GM08714 (cell line): ENCODE data around the gene HMGN3.

Experiments used
- H3K4me3 ChIP-seq: fragments of 200-500 bp; sonication (Bioruptor generic); 2 replicates; pipeline ENCODE4 v1.5.1; 2014; ENCODE audit warnings: mild to moderate bottlenecking, low read length, inconsistent platforms
- ZNF274 ChIP-seq: IDR thresholded peaks from 2 replicates; pipeline ENCODE4 v1.6.1; 2012; ENCODE audit warnings: mild to moderate bottlenecking, low read depth, low read length

The HMGN3 gene

DNA sequence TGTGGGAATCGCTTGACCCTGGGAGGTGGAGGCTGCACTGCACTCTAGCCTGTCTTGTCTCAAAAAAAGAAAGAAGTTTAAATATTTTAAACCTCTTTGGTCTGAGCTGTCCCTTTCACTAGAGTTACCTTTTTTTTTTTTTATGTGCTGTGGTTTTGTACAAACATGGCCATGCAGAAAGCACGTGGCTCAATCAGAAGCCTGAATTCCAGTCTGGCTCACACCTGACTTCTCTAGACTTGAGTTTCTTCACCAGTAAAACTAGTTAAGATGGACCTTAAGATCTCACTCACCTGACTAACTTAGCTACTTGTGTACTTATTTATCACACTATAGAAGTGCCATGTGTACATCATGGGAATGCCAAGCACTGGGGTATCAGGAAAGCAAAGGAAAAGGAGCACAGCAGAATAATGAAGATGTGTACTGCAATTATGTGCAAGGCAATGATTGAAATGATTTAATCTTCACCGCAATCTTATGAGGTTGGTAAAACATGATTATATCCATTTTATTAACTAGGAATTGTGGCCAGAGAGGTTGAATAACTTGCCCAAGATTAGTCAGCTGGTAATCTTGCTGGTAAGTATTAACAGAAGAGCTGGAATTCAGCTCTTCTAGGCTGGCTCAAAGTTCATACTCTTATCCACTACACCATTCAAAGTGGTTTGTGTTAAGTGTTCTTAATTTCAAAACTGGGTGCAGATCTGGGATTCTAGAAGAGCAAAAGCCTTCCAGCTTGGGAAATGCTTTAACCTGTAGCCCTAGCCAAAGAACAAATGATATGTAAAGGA lies 10.7 kb downstream of the HMGN3 start:
- no peak for TF ChIP-seq ZNF274

DNA sequence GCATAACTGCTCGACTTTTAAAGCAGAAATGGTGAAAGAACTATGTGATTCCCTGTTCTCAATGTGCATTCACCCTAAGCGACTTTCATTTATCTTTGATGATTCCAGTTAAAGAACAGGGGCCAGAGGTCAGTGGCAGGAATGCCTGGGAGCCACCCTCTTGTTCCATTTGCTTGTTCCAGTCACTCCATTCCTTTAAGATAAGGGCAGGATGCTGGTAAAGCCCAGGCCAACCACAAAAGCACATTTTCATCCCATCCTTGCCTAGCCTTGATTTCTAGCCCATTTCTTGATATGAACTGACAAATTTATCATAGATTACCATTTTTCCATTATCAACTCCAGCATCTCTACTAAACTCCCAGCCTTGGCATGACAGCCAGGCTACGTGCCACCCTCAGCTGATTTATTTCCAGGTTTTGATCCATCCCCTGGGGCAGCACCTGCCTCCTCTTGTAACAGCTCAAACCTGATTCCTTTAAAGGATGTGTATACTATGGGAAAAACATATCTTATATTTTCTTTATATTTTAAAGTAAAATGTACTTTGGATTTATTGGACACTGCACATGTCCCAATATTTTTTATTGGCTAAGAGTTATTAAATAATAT lies 19.2 kb downstream of the HMGN3 start:
- no peak for TF ChIP-seq ZNF274
- no peak overlapping the region for H3K4me3 ChIP-seq

More for the DNA sequence above, 10.7 kb downstream of the HMGN3 start:
- H3K4me3 ChIP-seq, result no peak overlapping the region

DNA sequence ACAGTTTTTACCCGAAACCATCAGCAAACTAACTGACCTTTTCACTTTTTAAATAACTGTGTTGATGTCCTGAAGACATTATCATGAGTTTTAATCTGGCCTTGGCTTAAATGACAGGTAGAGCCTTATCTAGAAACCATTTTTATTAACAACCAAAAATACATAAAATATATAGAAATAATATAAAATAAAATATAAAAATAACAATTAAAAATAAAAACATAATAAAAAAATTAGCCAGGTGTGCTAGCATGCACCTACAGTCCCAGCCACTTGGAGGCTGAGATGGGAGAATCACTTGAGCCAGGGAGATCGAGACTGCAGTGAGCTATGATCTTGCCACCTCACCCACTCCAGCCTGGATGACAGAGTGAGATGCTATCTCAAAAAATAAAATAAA lies 21.6 kb downstream of the HMGN3 start:
- no peak for TF ChIP-seq ZNF274
- H3K4me3 ChIP-seq, result no peak overlapping the region

DNA sequence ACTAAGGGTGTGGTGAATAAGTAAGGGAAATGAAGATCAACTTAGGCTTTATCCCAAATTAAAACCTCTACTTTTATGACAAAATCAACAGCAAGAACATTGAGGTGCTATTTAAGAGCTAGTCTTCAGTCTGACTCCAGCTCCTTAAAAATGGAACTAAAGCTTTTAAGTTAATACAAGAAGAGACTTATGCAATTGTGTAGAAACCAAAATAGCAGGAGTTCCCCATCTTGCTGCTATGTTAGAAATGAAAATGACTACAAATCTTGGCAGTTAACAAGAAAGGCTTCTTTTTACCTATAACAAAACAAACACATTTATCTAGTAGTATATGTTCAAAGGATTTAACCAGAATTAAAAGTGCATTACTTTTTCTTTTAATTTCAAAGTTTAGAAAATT lies 25.7 kb downstream of the HMGN3 start:
- no peak overlapping the region for H3K4me3 ChIP-seq
- TF ChIP-seq ZNF274, result no peak

DNA sequence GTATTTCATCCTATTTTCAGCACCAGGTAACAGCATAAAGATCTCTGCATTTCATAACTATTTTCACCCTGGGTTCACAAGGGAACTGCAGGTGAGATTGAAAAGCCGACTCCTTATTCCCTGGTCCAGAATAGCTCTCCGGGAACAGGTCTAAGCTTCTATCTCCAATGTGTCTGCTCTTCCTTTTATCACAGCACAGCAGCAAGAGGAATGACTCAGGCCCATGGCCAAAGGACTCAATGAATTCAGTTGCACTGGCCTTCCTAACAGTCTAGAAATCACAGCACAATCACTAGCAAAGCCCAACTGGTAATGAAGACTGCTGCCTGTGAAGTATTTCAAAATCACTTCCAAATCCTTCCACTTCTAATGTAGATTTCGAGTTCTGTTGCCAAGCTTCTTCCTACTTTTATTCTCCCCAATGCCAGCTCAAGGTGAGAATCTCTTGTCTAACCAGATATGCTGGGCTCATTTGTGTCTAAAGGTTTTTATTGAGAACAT lies 30.7 kb downstream of the HMGN3 start:
- no peak overlapping the region for H3K4me3 ChIP-seq
- TF ChIP-seq ZNF274, result no peak

DNA sequence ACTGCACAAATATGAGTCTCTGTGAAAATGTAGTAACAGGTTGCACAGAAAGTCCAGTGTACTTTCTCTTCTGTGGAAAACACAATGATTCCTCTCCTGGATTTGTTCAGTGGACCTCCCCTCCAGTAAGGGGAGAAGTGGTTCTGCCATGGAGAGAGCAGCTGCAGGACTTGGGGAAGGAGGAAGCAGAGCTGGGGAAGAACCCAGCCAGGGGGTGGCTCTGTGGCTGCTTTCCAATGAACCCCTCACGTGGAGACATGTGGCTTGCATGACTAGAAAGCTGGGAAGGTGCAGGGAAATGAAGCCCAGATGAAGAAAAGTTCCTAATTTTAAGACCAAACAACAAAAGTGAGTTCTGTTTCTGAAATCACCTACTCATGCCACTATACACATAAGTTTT lies 31.9 kb downstream of the HMGN3 start:
- no peak for TF ChIP-seq ZNF274
- no peak overlapping the region for H3K4me3 ChIP-seq

DNA sequence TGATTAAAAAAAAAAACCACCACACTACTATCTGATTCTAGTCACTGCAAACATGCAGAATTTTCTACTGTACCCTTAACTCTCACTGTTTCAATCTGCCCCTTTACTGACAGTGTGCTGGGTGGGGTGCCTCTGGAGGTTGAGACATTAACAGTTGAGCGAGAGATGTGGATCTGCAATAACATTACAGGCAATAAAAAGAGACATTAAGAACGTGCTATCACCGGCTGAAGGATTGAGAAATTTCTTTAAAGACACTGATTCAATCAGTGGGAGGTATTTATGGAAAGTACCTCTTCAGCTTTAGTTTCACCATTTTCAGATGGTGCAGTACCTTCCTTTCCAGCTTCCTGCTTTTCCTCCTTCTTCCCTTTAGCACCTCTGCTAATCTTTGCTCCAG lies 32.5 kb downstream of the HMGN3 start:
- TF ChIP-seq ZNF274, result no peak
- H3K4me3 ChIP-seq, result no peak overlapping the region

DNA sequence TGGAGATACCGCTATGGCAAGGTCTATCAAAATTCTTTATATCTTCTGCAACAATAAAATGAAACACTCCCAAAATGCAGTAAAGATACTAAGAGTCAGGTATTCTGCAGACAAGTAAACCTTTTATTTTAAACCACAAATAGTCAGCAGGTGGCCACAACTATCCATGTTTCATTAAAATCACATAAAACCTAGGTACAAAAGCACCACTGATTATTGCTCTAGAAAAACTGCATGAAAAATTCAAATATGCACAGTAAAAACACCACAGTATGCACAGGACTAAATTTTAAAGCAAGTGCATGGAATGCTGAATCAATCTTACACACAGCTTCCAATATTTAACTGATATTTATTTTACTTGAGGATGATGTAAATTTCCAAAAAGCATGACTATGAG lies 33.3 kb downstream of the HMGN3 start:
- H3K4me3 ChIP-seq, result no peak overlapping the region
- TF ChIP-seq ZNF274, result no peak

DNA sequence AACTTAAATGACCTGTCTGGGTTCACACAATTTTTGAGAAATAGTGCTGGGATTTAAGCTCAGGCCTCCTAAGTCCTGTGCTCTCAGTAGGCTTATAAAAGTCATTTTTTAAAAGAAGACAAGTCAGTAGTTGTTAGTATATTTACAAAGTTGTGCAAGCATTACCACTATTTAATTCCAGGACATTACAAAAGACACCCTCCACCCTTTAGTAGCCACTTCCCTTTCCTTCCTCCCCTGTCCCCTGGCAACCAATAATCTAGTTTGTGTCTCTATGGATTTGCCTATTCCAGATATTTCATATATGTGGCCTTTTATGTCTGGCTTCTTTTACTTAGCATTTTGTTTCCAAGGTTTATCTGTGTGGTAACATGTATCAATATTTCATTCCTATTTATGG lies 37.6 kb downstream of the HMGN3 start:
- no peak overlapping the region for H3K4me3 ChIP-seq
- no peak for TF ChIP-seq ZNF274

DNA sequence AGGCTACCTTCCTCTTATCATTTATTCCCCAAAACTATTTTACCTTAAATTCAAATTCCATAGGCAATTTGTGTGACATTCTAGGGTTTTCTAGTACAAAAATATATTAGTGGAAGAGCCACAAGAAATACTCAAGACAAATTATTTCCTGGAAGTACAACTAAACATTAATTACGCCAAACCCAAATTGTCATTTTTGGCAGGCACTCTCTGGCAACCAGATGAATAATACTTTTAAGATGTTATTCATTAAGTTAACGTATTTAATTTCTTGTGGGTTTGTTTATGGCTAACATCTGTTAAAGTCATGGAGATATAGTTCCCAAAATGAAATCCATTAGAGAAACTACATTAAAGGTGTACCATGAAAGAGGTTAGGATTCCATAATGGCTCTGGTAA lies 40.5 kb downstream of the HMGN3 start:
- no peak for TF ChIP-seq ZNF274
- no peak overlapping the region for H3K4me3 ChIP-seq

DNA sequence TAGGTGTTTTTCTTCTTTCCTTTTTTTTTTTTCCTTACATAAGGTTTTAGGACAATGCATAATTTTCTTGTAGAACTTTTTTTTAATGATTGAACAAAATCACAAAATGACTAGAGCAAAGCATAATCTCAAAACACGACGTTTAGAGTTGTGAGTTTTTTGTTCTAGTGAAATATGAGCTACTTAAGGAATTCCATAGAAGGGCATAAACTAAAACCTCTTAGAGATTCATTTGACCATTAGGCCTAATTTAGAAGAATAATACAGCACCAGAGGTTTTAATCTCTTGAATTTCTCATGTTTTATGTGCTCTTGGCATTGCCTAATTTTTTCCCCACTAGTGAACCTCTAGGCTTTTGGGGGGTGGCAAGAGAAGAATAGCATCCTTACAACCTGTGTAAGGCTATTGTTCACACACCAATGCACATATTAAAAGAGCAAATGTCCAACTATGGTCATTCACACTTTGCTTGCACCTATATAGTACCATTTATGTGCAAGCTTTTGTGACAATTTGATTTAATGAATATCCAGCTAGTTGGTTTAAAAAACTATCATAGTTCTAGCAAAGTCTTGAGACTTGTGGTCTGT lies 44.6 kb downstream of the HMGN3 start:
- no peak for TF ChIP-seq ZNF274
- no peak overlapping the region for H3K4me3 ChIP-seq

DNA sequence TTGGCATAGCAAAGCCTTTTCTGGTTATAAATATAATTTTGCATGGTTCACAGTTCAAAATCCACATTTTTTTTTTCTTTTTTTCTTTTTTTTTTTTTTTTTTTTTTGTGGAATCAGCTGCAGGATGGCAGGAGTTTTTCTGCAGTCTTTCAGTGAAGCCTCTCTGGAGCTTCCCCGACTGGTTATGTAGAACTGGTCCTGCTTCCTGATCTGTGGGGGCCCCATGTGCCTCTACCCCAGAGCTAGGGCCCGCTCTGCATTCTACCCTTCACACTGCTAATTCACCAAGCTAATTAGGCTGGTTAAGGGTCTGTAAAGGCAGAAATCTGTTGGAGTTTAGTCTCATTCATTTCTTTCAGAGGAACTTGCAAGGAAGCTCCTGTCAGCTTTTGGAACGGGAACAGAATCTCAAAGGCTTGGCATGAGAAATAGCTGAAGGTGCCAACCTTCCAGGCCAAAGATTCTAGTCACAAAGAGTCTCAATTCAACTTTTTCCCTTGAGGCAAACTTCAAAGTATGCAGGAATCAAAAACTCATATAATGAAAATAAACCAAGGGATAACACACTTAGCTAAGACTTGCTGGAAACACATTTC lies 45.5 kb downstream of the HMGN3 start:
- no peak for TF ChIP-seq ZNF274

DNA sequence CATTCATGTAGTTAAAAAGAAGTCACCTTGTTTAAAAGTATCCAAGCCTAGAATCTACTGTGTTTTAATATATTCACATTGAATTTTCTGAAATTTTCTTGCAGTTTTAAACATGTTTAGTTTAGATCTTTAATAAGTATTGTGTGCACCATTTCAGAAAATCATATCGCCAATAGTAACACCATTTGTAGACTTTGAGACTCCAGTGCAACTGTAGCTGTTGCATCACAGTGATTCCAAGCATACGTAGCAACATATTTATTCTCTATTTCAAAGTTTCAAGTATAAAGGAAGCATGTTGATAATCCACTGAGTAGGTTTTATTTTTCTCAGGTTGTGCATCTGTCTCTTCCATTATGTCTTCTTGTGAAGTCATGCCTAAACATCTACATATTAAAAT lies 46.4 kb downstream of the HMGN3 start:
- no peak overlapping the region for H3K4me3 ChIP-seq
- TF ChIP-seq ZNF274, result no peak

More for the DNA sequence above, 45.5 kb downstream of the HMGN3 start:
- no peak overlapping the region for H3K4me3 ChIP-seq

DNA sequence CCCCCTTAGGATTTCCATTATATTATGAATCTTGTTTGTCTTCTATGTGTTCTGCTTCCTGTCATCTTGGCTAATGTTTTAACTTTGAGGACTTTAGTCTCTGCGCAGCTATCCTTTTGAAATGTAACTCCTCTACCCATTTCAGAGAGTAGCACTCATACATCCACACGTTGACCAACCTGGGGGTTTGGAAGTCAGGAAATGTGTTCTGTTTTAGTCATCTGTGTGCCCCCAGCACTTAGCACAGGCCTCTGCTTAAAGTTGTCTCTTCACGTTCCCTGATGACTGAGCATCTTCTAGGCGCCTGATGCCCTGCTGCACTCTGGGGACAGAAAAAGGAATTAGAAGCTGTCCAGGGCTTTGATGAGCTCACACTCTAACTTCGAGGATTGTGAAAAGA lies 47.9 kb downstream of the HMGN3 start:
- no peak overlapping the region for H3K4me3 ChIP-seq
- TF ChIP-seq ZNF274, result no peak

DNA sequence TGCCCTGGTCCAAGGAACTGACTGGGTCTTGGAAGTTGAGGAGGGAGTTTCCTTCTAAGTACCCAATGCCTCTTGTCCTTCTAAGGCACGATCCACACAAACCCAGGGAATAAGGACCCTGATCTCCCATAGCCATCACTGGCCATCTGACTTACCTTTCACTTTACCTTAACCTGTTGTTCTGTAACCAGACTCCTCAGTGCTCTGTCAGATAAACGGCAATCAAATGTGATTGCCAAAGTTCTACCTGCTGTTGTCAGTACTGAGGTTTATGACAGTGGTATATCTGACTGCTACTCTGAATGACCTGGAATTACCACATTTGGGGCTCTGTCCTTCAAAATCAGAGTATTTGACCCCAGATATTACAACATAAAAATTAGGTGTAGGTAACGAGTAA lies 49.8 kb downstream of the HMGN3 start:
- H3K4me3 ChIP-seq, result no peak overlapping the region
- TF ChIP-seq ZNF274, result no peak
